Measurements from ENCODE around the gene PRSS3. TPM values are rescaled to one million over a fixed set of nuclear protein-coding genes. Genes with fewer than 3 reads are reported as not detected.
A peak's percentile ranks its signal among the peaks of the same experiment; 100 is the strongest.
"Not testable (repeated sequence)": the region's sequence is repeated elsewhere in the genome, so short reads cannot be mapped to it uniquely, and the experiment has no call there.

Gene PRSS3
- total RNA-seq, 1 donor from 2014 or later = not detected

DNA sequence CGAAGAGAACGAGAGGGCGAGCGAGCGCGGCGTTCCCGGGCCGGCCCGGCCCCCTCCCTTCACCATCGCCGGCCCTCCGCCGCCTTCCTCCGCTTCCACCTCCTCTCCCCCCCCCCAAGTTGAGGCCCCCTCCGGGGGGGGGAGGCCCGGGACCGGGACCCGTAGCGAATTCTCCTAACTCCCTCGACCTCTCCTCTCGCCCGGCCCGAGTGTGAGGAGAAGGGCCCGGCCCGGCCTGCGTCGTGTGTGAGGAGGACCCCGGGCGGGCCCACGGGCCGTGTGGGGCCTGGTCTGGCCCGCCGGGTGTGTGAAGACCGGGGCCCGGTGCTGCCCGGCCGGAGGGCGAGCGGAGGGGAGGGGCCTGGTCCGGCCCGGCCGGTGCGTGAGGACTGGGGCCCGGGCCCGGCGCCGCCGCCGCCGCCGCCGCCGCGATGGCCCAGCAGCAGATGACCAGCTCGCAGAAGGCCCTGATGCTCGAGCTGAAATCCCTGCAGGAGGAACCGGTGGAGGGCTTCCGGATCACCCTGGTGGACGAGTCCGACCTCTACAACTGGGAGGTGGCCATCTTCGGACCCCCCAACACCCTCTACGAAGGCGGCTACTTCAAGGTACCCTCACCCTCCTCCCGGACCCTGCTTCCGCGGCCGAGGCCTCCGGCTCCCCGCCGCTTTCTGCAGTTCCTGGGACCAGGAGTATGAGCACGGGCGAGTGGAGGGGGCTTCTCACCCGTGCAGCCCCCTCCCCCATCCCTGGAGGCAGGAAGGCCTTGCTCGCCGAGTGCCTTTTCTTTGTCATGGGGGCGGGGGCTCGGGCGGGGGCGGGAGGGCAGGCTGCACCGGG lies 22.2 kb downstream of the PRSS3 start:
- intact Hi-C loops (cut with micrococcal nuclease) = no loop called here
- peaks cover 86% of the 10 kb centered on the region for H3K4me1 ChIP-seq
- TF ChIP-seq, protein P1, sequence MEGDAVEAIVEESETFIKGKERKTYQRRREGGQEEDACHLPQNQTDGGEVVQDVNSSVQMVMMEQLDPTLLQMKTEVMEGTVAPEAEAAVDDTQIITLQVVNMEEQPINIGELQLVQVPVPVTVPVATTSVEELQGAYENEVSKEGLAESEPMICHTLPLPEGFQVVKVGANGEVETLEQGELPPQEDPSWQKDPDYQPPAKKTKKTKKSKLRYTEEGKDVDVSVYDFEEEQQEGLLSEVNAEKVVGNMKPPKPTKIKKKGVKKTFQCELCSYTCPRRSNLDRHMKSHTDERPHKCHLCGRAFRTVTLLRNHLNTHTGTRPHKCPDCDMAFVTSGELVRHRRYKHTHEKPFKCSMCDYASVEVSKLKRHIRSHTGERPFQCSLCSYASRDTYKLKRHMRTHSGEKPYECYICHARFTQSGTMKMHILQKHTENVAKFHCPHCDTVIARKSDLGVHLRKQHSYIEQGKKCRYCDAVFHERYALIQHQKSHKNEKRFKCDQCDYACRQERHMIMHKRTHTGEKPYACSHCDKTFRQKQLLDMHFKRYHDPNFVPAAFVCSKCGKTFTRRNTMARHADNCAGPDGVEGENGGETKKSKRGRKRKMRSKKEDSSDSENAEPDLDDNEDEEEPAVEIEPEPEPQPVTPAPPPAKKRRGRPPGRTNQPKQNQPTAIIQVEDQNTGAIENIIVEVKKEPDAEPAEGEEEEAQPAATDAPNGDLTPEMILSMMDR (IDR thresholded peaks at IDR 0.05; ENCODE audit: borderline replicate concordance) = peak; percentile 45

DNA sequence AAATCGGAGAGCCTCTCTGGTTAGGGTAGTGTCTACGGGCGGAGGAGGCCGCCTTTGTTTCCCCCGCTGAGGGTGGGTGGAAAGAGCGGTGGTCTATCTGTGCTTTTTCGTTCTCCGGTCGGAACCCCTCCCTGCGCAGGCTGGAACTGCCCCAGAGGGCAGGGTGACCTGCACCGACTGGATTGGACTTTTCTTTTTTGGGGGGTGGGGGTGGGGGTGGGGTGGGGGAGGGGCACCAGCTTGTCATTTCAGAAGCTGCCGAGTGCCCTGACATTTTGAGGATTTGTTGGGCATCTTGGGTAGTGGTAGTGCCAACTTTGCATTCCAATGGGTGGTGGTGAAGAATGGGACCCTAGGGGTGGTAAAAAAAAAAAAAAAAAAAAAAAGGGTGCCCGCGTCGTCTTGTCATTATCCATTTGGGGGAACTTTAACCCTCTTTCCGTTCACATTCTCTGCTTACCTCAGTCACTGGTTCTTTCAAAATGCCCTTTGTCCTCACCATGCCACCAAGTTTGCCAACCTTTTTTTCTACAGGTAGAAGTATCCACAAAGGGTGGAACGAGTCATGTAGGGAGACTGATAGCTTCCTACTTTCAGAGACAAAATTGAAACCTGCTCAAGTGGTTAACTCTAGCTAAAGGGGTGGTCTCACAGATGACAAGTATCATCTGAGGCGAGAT lies 22.9 kb downstream of the PRSS3 start:
- TF ChIP-seq, protein P1 (IDR thresholded peaks at IDR 0.05; ENCODE audit: borderline replicate concordance) = no peak
- intact Hi-C loops (cut with micrococcal nuclease) = no loop called here
- peak overlapping the region; percentile 99 for H3K27ac ChIP-seq (replicated peaks)
- no peaks in the 10 kb centered on the region for H3K27me3 ChIP-seq (ENCODE audit: low read depth)
- no peaks in the 10 kb centered on the region for H3K9me3 ChIP-seq (replicated peaks)
- peak; percentile 52 for DNase-seq
- peaks cover 92% of the 10 kb centered on the region for H3K4me1 ChIP-seq
- no peaks in the 10 kb centered on the region for H3K36me3 ChIP-seq
- H3K4me3 ChIP-seq = peak overlapping the region; percentile 92

More for the DNA sequence above, 22.2 kb downstream of the PRSS3 start:
- Histone ChIP-seq H3K4me3 (peak overlapping the region; percentile 92), H3K36me3 (no peaks in the 10 kb centered on the region), H3K27me3 (ENCODE audit: low read depth) (no peaks in the 10 kb centered on the region), H3K27ac (replicated peaks) (peak overlapping the region; percentile 99), H3K9me3 (replicated peaks) (no peaks in the 10 kb centered on the region)
- DNase-seq = peak; percentile 60

DNA sequence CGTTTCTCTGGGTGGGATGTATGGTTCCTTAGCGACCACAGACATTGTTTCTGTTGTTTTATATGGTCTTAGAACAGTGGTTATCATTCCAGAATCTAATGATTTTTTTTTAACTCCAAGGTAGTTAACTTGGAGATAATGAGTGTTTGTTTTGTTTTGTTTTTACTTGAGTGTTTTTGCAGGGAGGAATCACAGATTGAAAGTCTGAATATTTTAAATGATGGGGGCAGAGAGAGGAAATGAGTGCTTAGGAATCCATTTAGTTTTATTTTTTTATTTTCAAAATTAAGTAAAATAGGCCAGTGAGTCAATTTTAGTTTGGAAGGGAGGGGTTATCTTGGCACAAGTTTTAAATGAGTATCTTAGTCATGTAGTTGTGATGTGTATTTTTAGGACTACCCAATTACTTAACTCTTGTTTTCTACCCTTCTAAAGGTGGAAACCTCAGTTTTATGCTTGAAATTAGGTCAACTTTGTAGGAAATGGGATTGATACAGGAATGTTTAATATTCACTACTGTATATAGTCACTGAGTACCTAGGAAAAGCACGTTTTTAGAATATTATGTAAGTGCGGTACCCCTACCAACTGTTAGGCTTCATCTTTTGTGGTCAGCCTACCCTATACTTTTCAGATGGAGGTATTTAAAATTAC lies 23.6 kb downstream of the PRSS3 start:
- intact Hi-C loops (cut with micrococcal nuclease) = no loop called here
- H3K4me1 ChIP-seq = peaks cover 92% of the 10 kb centered on the region
- H3K9me3 ChIP-seq (replicated peaks) = no peaks in the 10 kb centered on the region
- H3K27me3 ChIP-seq (ENCODE audit: low read depth) = no peaks in the 10 kb centered on the region
- peak overlapping the region; percentile 99 for H3K27ac ChIP-seq (replicated peaks)
- no peaks in the 10 kb centered on the region for H3K36me3 ChIP-seq
- no peak for DNase-seq
- peak overlapping the region; percentile 92 for H3K4me3 ChIP-seq
- TF ChIP-seq, protein P1 (IDR thresholded peaks at IDR 0.05; ENCODE audit: borderline replicate concordance) = no peak

DNA sequence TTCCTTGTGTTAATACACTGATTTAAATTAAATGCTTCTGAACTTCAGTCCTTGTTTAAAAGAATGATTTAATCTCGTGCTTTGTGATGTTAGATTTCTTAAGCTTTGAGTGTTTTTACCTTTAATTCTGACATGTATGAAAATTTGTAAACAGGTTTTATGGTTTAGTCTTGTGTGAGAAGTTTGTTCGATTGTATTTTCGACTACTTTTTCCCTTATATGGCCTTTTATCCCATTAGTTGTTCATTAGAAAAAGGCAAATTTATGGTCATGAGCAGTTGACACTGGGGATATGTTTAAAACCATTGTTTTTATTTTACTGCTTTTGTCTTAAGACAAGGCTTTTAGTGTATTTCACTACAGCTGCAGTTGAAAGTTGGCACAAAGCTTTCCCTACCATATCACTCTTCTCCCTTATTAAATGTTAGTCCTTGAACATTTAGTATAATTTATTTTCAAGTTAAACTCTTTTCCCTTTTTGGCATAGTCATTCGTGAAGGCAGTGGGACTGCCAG lies 24.9 kb downstream of the PRSS3 start:
- H3K9me3 ChIP-seq (replicated peaks) = no peaks in the 10 kb centered on the region
- no peak for DNase-seq
- H3K27ac ChIP-seq (replicated peaks) = peak overlapping the region; percentile 99
- H3K4me1 ChIP-seq = peaks cover 84% of the 10 kb centered on the region
- TF ChIP-seq, protein P1 (IDR thresholded peaks at IDR 0.05; ENCODE audit: borderline replicate concordance) = no peak
- H3K4me3 ChIP-seq = peak overlapping the region; percentile 92
- no peaks in the 10 kb centered on the region for H3K27me3 ChIP-seq (ENCODE audit: low read depth)
- intact Hi-C loops (cut with micrococcal nuclease) = no loop called here
- H3K36me3 ChIP-seq = no peaks in the 10 kb centered on the region

DNA sequence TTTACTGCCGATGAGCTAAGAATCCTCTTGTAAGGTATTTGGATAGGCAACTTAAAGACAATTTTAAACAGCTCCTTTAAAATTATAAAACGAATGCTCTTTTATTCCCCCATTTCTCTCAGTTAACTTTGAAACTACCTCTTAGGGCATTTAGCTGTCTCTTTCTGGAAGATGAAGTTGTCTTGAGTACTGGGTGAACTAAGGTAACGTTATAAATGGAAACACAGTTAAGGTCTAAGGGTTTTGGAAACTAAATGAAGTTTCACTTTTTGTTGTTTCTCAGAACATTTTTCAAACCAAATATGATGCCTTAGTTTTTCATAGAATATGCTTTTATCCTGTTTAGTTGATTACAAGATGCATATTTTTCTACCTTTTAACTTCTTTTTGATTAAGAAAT lies 28.4 kb downstream of the PRSS3 start:
- no peak overlapping the region for H3K27ac ChIP-seq (replicated peaks)
- DNase-seq = no peak
- no peaks in the 10 kb centered on the region for H3K27me3 ChIP-seq (ENCODE audit: low read depth)
- intact Hi-C loops (cut with micrococcal nuclease) = no loop called here
- H3K9me3 ChIP-seq (replicated peaks) = no peaks in the 10 kb centered on the region
- no peaks in the 10 kb centered on the region for H3K36me3 ChIP-seq
- peaks cover 58% of the 10 kb centered on the region for H3K4me1 ChIP-seq
- no peak overlapping the region for H3K4me3 ChIP-seq
- TF ChIP-seq, protein P1 (IDR thresholded peaks at IDR 0.05; ENCODE audit: borderline replicate concordance) = no peak

DNA sequence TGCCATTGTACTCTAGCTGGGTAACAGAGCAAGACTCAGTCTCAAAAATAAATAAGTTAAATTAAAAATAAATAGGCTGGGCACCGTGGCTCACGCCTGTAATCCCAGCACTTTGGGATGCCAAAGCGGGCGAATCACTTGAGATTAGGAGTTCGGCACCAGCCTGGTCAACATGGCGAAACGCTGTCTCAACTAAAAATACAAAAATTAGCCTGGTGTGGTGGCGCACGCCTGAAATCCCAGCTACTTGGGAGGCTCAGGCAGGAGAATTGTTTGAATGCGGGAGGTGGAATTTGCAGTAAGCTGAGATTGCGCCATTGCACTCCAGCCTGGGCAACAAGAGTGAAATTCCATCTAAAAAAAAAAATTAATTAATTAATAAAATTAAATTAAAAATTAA lies 31.9 kb downstream of the PRSS3 start:
- H3K36me3 ChIP-seq; DNase-seq; intact Hi-C loops (cut with micrococcal nuclease); H3K27me3 ChIP-seq (ENCODE audit: low read depth); H3K27ac ChIP-seq (replicated peaks); H3K4me3 ChIP-seq; H3K9me3 ChIP-seq (replicated peaks): not testable (repeated sequence)
- H3K4me1 ChIP-seq = peaks cover 33% of the 10 kb centered on the region

DNA sequence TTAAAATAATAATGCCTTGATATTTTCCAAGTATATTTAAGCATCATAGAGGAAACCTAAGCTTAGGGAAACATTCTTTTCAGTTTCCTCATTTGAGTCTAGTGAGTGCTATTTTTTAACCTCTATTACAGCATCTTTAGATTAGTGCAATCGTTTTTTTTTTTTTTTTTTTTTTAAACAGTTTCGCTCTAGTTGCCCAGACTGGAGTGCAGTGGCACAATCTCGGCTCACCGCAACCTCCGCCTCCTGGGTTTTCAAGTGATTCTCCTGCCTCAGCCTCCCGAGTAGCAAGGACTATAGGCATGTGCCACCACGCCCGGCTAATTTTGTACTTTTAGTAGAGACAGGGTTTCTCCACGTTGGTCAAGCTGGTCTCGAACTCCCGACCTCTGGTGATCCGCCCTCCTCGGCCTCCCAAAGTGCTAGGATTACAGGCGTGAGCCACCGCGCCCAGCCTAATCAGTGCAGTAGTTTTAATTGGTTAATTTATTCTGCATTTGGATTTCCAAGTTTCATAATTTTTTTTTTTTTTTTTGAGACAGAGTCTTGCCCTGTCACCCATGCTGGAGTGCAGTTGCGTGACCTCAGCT lies 34.4 kb downstream of the PRSS3 start:
- intact Hi-C loops (cut with micrococcal nuclease); DNase-seq; H3K27ac ChIP-seq (replicated peaks); H3K27me3 ChIP-seq (ENCODE audit: low read depth); H3K4me3 ChIP-seq; H3K9me3 ChIP-seq (replicated peaks); H3K36me3 ChIP-seq: not testable (repeated sequence)
- H3K4me1 ChIP-seq = peaks cover 18% of the 10 kb centered on the region
